Activated naive CD4-positive, alpha-beta T cell treated with anti-CD3 and anti-CD28 coated beads, Interleukin-2, amount 50 U/mL, for 16 hours (primary cell): ENCODE results near the gene A4GNT.
A peak's percentile ranks its signal among the peaks of the same experiment; 100 is the strongest.
"Not testable (repeated sequence)": the region's sequence is repeated elsewhere in the genome, so short reads cannot be mapped to it uniquely, and the experiment has no call there.

Experiments used
- DNase-seq: peaks from one replicate; pipeline ENCODE4 v3.0.0-alpha.2; 2020

The A4GNT gene

DNA sequence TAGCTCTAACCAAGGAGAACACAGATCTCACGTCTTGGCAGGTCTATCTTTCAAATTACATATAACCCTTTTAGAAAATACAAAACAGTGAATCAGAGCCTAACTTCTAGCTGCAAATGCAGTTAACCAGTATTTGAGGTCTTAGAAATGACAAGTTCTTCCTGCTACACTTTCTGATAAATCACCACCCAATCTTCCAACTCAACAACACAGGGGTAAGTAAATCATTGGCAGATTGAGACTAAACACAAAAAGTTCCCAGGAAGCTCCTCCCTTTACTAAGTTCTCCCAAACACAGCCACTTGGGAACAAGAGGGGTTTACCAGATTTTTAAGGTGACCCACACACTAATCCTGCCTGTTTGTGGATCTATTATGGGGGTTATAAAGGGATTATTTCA lies at the start of gene A4GNT:
A4GNT (minus strand) TSS at position 152 of the 400 bp plus-strand sequence. CDS start 1,134 bp downstream, outside the sequence.
- DNase-seq = no peak

DNA sequence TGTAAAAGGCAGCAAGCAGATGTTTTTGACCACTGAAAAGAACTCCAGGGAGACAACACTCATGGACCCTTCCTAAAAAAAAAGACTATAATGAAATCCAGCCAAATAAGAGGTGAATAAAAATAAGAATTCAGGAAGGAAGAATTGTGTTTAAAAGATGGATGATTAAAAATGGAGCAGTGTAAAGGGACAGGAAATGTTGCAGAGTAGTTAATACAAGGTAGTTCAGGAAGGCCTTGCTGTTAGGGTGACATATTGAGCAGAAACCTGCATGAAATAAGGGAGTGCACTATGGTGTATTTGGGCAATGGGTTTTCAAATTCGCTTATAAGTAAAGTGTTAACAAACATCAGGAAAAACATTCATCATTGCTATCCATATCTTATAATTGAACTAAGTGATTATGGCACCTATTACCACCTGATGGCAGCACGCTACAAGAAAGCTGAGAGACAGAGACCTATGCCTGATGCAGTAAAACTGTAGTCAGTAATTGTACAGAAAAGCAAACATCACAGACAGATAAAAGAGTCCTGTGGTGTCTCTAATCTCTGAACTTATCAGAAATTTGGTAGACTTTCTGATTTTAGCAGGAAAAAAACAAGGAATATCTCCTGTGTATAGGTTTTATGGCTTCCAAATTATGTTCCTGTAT lies 48.3 kb upstream of the A4GNT start:
- peak; percentile 20 for DNase-seq

DNA sequence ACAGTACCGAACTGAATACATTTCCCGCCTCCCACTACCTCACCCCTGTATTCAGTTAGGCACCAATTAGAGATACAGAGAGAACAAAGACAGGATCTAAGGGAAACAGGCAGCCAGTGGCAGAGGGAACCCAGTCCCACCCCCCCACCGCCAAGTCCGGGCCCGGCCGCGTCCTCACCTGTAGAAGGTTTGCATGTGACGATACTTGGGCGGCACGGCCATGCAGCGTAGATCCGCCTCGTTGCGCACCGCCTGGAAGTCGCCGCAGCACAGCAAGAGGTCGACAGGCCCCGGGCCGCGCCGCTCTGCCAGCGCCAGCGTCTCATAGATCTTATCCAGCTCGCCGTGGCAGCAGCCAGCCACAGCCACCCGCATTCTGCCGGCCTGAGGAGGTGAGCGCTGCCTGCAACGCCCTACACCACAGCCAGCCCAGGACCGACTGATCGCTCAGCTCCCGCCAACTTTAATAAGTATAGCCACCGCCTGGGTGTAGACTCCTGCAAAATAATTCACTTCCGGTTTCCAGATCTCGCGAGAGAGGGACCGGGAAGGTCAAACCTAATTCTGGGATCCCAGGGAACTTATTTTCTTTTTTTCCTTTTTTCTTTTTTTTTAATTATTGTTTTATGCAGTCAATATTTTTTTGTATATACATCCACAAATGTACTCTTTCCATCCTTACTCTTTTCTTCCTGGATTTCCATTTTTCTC lies 42.4 kb upstream of the A4GNT start, which contains the start of gene DBR1:
DBR1 (minus strand) TSS at position 501 of the 711 bp plus-strand sequence; CDS start at position 375, 126 bp downstream.
- DNase-seq = peak; percentile 67

GRCh38 chr3:138173769-138174420 lies 41.7 kb upstream of the A4GNT start:
- no peak for DNase-seq

DNA sequence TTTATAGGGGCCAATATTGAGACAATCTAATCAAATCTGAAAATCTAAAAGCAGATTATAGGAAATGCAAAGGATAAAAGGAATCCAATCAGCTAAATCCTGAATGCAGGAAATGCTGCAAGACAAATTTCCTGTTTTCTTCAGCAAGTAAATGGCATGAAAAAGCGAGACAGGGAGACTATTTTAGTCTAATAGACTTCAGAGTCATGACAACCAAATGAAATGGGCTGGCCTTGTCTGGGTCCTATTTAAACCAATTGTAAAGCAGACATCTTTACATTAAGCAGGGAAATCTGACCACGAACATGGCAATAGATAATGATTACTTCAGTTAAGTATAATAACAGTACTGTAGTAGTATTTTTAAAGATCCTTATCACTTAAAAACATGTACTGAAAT lies 40.4 kb upstream of the A4GNT start:
- DNase-seq = no peak

- DNase-seq = no peak
Measured at GRCh38 chr3:138165061-138165460, 32.9 kb upstream of the A4GNT start.

GRCh38 chr3:138157743-138158142 lies 25.6 kb upstream of the A4GNT start:
- no peak for DNase-seq

DNA sequence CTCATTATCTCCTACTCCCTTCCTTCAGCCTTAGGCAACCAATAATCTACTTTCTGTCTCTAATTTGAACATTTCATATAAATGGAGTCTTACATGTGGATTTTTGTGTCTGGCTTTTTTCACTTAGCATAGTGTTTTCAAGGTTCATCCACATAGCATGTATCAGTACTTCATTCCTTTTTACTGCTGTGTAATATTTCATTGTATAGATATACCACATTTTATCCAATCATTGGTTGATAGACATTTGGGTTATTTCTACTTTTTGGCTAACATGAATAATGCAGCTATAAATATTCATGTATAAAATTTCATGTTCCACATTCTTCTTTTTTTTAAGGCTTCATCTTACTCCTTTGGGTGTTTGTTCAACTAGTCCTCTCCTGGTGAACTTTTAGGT lies 22.3 kb upstream of the A4GNT start:
- no peak for DNase-seq

DNA sequence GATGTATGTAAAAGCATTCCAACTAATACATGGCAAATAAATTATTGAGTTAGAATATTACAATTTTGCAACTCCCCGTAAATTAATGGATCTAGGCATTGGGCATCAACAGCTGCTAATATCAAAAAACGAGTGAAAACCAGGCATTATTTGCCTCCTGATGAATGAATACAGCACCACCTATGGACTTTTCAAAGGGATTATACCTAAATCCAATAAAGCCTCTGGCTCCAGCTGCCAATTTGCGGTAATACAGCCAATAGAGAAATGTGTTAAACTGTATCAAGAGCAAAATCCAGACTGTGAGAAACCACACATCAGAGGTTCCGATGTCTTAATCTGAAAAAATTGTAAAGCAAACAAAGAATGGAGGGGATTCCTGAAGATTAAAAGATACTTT lies 16.3 kb upstream of the A4GNT start:
- DNase-seq = no peak

GRCh38 chr3:138142181-138142580 lies 10.0 kb upstream of the A4GNT start:
- not testable (repeated sequence) for DNase-seq

DNA sequence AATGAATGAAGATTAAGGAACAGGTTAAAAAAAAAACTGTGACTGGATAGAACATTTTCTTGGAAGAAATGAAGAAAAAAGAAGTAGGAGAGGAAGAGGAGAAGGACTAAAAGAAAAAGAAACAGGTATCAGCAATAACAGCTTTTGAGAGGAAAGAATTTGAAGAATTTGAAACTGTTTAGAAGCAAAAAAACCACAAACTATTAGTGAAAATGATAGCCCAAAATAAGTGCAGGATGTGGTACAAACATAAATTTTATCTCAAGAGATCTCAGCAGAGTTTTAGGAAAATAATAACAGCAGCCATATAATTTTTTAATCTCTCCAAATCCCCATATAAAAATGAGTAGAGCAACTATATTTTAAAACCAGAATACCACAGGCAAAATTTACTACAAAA lies 8.8 kb upstream of the A4GNT start:
- DNase-seq = no peak

- DNase-seq = no peak
Measured at GRCh38 chr3:138139691-138140090, 7.5 kb upstream of the A4GNT start.

GRCh38 chr3:138137861-138138260 lies 5.7 kb upstream of the A4GNT start:
- no peak for DNase-seq

DNA sequence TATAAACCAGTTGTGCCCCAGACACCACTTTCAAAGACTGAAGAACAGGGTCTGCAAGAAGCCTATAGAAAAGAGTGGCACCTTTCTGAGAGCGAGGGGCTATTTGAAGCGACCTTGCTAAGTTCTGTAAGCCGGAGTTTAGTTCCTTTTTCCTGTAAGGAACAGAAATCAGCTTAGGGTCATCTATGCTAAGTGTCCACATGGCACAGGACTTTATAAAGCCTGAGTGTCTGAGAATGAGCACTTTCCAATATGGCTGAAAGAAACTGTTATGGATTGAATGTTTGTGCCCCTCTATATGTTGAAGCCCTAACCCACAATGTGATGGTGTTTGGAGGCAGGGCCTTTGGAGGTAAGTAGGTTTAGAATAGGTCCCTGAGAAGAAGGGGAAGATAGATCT lies 4.0 kb upstream of the A4GNT start:
- no peak for DNase-seq

DNA sequence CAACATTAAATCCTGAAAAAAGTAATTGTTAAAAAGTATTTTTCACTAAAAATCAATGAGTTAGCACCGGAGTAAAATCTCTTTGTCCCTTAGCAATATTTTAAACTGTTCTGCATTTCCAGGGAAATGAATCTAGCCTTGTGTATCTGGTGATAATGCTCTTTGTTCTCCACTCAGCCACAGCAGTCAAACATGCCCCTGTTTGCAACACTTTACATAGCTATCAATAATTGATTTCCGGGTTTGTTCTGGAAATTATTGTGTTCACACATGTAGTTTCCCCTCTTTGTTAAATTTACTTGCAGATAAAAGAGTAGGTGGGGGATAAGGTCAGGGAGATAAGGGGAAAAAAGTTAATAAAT lies 3.6 kb upstream of the A4GNT start:
- no peak for DNase-seq

GRCh38 chr3:138135146-138135832 lies 3.1 kb upstream of the A4GNT start:
- no peak for DNase-seq

GRCh38 chr3:138127636-138128365 lies 4.4 kb downstream of the A4GNT start:
- no peak for DNase-seq

GRCh38 chr3:138125548-138126221 lies 6.5 kb downstream of the A4GNT start:
- DNase-seq = no peak

- no peak for DNase-seq
Measured at GRCh38 chr3:138124706-138125355, 7.4 kb downstream of the A4GNT start.

GRCh38 chr3:138124188-138124587 lies 8.0 kb downstream of the A4GNT start:
- DNase-seq = no peak

GRCh38 chr3:138119423-138119766 lies 12.8 kb downstream of the A4GNT start:
- DNase-seq = no peak
